Measurements from ENCODE around the gene APLNR.

Gene APLNR

GRCh38 chr11:57266157-57266556 lies 29.1 kb upstream of the APLNR start:
- DNase-seq (ENCODE audit: low read depth): no peak
- H3K4me3 ChIP-seq (ENCODE audit: control insufficient read depth, low read depth, low read length): no peak overlapping the region
- no peak for TF ChIP-seq CTCF (IDR thresholded peaks at IDR 0.05; ENCODE audit: control insufficient read depth, insufficient read depth, low read depth, low read length, missing control alignments)

- H3K4me3 ChIP-seq (ENCODE audit: control insufficient read depth, low read depth, low read length): no peak overlapping the region
- no peak for DNase-seq (ENCODE audit: low read depth)
- TF ChIP-seq CTCF (IDR thresholded peaks at IDR 0.05; ENCODE audit: control insufficient read depth, insufficient read depth, low read depth, low read length, missing control alignments): no peak
Measured at GRCh38 chr11:57263351-57263750, 26.3 kb upstream of the APLNR start.

- no peak for DNase-seq (ENCODE audit: low read depth)
- TF ChIP-seq CTCF (IDR thresholded peaks at IDR 0.05; ENCODE audit: control insufficient read depth, insufficient read depth, low read depth, low read length, missing control alignments): no peak
Measured at GRCh38 chr11:57262157-57262556, 25.1 kb upstream of the APLNR start.

GRCh38 chr11:57260937-57261783 lies 24.1 kb upstream of the APLNR start:
- no peak for TF ChIP-seq CTCF (IDR thresholded peaks at IDR 0.05; ENCODE audit: control insufficient read depth, insufficient read depth, low read depth, low read length, missing control alignments)
- H3K4me3 ChIP-seq (ENCODE audit: control insufficient read depth, low read depth, low read length): no peak overlapping the region
- DNase-seq (ENCODE audit: low read depth): no peak

More at GRCh38 chr11:57262157-57262556, 25.1 kb upstream of the APLNR start:
- H3K4me3 ChIP-seq (ENCODE audit: control insufficient read depth, low read depth, low read length): no peak overlapping the region

DNA sequence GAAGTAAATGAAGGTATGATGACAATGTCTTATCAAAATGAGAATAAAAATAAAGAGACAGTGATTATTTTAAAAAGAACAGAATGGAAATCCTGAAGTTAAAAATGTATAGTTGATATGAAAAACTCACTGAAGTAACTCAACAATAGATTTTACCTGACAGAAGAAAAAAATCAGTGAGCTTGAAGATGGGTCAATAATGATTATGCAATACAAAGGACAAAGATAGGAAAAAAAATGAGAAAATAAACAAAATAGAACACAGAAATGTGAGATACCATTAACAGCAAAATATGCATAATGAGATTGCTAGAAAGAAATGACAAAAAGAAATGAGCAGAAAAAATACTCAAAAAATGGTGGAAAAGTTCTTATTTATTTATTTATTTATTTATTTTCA lies 19.1 kb upstream of the APLNR start:
- no peak for TF ChIP-seq CTCF (IDR thresholded peaks at IDR 0.05; ENCODE audit: control insufficient read depth, insufficient read depth, low read depth, low read length, missing control alignments)
- no peak overlapping the region for H3K4me3 ChIP-seq (ENCODE audit: control insufficient read depth, low read depth, low read length)
- DNase-seq (ENCODE audit: low read depth): no peak

DNA sequence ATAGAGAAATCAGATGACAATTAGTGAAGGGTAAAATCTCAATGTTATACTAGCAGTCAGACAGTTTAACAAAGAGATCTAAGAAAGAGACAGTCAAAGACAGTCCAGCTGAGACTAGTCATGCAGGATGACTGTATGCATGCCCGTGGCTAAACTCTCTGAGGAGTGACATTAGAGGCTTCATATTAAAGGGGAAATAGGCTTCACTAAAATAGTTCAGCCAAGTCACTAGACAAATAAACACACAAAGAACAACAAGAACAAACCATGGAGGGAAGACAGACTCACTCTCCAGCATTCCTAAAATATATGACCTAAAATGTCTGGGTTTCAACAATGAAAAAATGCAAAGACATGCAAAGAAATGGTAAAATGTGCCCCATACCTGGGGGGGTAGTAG lies 18.6 kb upstream of the APLNR start:
- DNase-seq (ENCODE audit: low read depth): no peak
- TF ChIP-seq CTCF (IDR thresholded peaks at IDR 0.05; ENCODE audit: control insufficient read depth, insufficient read depth, low read depth, low read length, missing control alignments): no peak
- H3K4me3 ChIP-seq (ENCODE audit: control insufficient read depth, low read depth, low read length): no peak overlapping the region

Data from AG09309 (cell line).